Measurements from ENCODE around the gene PPP1R7.

The PPP1R7 gene

DNA sequence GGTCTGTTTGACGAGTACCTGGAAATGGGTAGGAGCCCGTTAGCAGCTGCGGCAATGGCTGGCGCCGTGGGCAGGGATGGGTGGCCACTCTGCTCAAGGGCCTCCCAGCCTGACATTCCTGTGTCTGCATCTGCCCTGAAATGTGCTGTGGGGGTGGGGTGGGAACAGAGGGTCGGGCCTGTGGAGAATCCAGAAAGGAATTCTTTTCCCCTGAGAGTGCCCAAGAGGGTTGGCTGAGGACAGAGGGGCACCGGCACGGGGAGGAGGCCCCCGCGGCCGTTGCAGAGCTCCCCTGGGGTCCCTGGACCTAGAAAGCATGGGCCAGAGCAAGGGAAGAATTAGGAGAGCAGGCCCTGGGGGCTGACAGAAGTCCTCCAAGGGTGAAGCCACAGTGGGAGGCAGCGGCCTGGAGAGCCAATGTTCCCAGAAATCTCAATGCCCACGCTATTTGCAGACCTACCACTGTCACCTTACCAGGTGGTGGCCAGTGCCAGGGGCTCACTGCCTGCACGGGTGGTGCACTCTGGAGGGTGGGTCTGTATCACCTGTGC is 66.0 kb downstream of the PPP1R7 start:
- no peak for DNase-seq

- DNase-seq, result peak; percentile 52
Measured at GRCh38 chr2:241217320-241218031, 67.2 kb downstream of the PPP1R7 start.

GRCh38 chr2:241218131-241219029 is 68.1 kb downstream of the PPP1R7 start:
- DNase-seq, result peak; percentile 32

GRCh38 chr2:241219030-241219382 is 68.7 kb downstream of the PPP1R7 start:
- no peak for DNase-seq

- DNase-seq, result no peak
Measured at GRCh38 chr2:241219856-241220356, 69.6 kb downstream of the PPP1R7 start.

DNA sequence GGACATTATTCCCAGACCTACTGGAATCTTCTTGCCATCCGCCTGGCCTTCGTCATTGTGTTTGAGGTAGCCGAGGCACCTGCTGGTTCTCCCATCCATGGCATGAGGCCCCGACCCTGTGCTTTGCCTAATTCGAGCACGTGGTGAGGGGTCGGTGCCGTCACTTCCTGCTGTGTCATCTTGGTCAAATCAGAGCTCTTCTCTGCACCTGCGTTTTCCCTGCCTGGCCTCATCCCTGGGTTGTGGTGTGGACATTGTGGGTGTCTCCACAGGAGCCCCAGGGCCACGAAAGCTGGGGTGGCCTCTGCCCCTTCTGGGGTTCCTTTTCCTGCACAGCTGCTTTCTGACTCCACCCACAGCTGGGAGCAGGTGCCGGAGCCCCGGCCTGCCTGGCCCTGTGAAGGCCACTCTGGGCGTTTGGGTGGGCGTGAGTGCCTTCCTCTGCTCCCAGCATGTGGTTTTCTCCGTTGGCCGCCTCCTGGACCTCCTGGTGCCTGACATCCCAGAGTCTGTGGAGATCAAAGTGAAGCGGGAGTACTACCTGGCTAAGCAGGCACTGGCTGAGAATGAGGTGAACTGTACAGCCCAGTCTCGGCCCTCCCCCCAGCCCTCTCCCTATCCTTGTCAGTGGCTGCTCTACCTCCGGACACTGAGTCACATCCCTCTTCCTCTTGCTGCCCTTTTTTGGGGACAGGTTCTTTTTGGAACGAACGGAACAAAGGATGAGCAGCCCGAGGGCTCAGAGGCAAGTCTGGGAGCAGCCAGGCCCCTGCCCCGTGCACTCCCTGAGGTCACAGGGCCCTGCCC is 73.1 kb downstream of the PPP1R7 start:
- no peak for DNase-seq

DNA sequence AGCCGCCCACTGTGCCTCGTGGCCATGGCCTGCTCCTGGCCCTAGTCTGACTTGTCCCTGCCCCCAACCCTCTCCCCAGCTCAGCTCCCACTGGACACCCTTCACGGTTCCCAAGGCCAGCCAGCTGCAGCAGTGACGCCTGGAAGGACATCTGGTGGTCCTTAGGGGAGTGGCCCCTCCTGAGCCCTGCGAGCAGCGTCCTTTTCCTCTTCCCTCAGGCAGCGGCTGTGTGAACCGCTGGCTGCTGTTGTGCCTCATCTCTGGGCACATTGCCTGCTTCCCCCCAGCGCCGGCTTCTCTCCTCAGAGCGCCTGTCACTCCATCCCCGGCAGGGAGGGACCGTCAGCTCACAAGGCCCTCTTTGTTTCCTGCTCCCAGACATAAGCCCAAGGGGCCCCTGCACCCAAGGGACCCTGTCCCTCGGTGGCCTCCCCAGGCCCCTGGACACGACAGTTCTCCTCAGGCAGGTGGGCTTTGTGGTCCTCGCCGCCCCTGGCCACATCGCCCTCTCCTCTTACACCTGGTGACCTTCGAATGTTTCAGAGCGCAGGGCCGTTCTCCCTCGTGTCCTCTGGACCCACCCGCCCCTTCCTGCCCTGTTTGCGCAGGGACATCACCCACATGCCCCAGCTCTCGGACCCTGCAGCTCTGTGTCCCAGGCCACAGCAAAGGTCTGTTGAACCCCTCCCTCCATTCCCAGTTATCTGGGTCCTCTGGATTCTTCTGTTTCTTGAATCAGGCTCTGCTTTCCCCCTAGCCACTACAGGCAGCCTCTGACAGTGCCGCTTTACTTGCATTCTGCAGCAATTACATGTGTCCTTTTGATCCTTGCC is 74.0 kb downstream of the PPP1R7 start:
- no peak for DNase-seq

GRCh38 chr2:241224851-241225438 is 74.7 kb downstream of the PPP1R7 start:
- DNase-seq, result no peak

DNA sequence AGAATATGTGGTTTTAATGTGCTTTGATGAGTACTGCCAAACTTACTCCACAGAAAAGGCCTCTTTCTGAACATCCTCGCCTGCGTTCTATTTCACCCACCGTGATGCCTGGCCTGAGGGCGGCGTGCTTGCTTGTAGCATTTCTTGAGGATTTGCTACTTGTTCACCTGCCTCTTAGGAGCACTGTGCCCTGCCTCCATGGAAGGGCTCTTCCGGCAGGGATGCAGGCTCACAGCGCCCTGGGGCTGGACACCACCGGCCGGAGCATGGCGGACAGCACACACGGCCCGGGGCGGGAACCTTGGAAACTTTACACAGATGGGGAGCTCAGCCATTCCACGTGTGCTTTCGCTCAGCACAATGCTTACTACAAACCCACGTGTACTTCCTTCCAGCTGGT is 75.3 kb downstream of the PPP1R7 start:
- DNase-seq, result no peak

GRCh38 chr2:241225983-241226382 is 75.7 kb downstream of the PPP1R7 start:
- DNase-seq, result no peak

- DNase-seq, result no peak
Measured at GRCh38 chr2:241226723-241227572, 76.7 kb downstream of the PPP1R7 start.

- DNase-seq, result no peak
Measured at GRCh38 chr2:241227594-241227993, 77.3 kb downstream of the PPP1R7 start.

DNA sequence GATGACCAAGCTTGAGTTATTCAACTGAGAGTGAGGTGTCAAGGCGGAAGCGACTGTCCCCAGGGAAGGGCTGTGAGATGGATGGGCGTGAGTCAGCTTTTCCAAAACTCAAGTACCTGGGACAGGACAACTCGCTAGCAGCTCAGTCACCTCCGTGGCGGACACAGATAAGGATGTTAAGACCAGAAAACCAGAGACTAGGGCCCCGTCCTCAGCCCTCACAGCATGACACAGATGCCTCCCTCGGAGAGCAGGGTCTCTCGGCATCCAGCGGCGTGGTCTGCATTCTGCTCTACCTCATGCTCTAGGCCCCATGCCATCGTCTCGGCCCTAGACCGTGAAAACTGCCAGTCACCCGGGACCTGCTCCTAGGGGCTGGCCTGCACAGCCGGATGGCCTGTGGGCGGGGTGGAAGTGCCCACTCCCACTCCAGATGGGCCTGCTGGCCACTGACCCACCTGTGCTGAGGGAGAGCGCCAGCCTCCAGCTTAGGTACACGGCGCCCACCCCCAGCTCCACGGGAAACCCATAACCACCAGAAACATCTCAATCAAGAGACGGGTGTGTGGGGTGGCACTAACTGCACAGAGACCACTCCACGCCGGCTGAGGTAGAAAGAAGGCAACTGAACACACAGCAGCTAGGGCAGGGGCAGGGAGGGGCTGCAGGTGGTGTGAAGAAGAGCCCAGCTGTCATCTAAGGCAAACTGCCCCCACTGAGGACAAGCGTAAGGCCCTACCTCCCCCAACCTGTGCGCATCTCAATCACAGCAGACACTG is 78.0 kb downstream of the PPP1R7 start:
- DNase-seq, result no peak

DNA sequence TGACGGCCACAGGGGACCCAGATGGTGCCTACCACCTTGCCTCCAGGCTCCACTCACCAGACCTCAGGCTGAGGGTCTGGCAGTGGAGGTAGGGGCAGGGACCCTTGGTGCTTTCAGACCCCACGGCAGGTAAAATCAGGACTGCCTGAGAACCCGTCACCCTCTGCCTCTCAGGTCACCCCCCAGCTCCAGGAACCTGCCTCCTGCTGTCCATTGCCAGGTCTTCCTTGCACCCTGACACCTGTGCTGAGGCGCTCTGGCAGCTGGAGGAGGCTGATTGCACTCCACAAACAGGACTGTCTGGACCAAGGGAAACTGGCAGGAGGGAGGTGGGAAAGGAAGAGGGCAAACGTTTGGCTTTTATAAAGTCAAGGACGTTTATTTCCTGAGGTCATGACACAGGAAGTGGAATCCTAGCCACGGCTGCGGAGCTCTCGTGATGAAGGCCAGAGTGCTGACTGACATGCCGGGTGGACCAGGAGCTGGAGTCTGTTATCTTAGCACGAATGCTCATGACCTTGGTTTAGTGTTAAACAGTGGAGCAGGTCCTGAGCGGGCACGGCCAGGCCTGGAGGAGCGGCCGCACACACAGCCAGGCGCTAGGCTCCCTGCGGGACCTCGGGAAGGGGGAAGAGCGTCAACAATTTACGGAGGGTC is 78.7 kb downstream of the PPP1R7 start:
- DNase-seq, result no peak

DNA sequence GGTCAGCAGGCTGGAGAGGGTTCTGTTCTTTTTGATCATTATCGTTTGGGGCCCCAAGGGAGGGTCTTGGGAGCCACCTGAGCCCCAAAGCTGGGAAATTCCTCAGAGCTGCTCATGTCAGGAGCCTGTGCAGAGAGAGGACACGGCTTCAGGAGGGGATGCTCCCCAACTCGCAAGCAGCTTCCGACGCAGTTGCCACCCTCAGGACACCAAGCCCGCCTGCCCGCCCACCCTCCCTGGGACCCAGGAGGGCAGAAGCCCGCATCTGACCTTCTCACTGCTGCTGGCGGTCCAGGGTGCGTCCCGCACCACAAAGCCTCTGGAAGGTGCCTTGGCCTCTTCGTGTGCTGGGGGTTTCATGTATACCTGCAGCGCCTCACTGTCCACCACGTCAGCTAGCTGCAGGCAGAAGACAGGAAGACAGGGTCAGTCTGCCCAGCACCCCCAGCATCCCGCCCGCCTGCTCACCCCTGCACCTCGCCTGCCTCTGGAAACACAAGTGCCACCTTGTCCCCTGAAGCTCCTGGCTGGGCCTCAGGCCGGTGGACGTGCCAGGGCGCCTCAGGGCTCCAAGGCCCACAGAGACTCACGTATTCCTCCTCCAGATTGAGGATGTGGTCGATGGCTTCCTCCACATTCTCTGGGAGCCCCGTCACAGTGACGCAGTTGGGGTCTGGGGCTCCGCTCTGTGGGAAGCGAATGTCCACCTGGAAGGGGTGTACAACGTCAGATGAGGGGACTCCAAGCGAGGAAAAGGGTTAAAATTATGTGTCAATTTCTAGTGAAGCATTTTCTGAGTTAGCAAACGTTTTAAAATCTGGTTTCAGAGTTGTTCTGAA is 79.5 kb downstream of the PPP1R7 start:
- DNase-seq, result no peak

DNA sequence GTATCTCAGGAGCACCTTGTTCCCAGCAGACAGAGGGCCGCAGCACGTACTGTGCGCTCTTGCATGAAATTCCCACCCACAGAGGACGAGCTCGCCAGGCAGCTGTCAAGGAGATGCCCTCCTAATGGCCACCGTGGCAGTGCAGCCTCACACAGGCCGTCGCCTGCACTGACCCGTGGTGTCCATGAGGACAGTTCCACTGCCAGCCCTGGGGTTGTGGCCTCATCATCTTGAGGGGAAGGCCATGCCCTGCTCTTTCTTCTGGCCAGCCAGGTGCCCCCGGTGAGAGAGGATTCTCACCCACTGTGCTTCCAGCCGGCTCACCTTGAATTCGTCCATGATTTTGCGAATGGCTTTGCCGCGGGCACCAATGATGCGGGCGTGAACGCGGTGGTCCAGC is 80.2 kb downstream of the PPP1R7 start:
- no peak for DNase-seq

DNA sequence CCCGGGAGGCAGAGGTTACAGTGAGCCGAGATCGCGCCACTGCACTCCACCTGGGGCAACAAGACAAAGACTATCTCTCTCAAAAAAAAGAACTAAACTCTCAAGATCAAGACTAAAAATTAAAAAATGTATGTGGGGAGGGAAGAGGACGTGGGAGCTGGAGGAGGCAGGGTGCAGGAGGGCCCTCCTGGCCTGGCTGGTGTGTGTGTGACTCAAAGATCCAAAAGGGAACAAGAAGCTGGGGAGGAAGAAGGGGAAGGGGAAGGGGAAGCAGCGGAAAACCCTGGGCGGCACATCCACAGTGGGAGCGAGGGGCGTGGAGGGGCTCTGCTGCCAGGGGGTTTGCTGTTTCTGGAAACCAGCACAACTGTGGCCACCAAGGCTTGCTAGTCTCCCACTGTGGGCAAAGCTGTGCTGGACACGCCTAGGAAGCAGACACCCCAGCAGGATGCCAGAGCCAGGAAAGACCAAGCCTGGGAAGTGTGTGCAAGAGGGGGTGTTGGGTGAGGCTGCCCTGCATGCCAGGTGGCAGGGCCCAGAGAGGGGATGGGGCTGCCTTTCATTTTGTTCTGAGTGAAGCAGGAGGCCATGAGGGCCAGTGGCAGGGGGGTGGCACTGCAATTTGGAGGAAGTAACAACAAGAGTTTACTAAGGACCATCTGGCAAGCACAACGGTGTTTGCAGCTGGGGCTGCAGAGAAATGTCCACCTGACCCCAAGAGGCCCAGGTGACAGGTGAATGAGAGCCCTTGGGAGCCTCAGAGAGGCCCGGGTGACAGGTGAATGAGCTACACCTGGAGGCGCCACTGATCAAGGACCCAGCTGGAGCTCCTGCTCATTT is 82.7 kb downstream of the PPP1R7 start:
- no peak for DNase-seq
